HepG2 (cell line): Measurements from ENCODE around the gene MSI2. TPM values are rescaled to one million over a fixed set of nuclear protein-coding genes. Genes with fewer than 3 reads are reported as not detected.

Experiments
- CBX5 ChIP-seq: sonication (generic); formaldehyde crosslinking; IDR thresholded peaks from 2 replicates; pipeline ENCODE4 v1.4.0; 2020; ENCODE audit warnings: missing genetic modification reagents, borderline replicate concordance
- FOXJ3 ChIP-seq: sonication (generic); formaldehyde crosslinking; IDR thresholded peaks from 2 replicates; pipeline ENCODE4 v1.4.0; 2020; ENCODE audit warnings: missing genetic modification reagents, mild to moderate bottlenecking, borderline replicate concordance
- HMG20B ChIP-seq: conservative IDR thresholded peaks from 2 replicates; pipeline ENCODE4 v1.6.1; 2016; ENCODE audit warnings: missing genetic modification reagents, missing compliant biosample characterization
- KLF9 ChIP-seq: IDR thresholded peaks from 2 replicates; pipeline ENCODE4 v1.6.1; 2016; ENCODE audit warnings: low read depth
- MATR3 ChIP-seq: sonication (generic); formaldehyde crosslinking; IDR thresholded peaks from 2 replicates; pipeline ENCODE4 v1.4.0; 2020; ENCODE audit warnings: missing genetic modification reagents
- MYC ChIP-seq: sonication (generic); formaldehyde crosslinking; IDR thresholded peaks from 2 replicates; pipeline ENCODE4 v1.9.0; 2021; ENCODE audit warnings: missing genetic modification reagents, borderline replicate concordance
- NBN ChIP-seq: fragments of 450-650 bp; conservative IDR thresholded peaks from 2 replicates; pipeline ENCODE4 v1.6.1; 2017
- RBM39 ChIP-seq: fragments of 200-400 bp; formaldehyde crosslinking; IDR thresholded peaks from one replicate; pipeline ENCODE4 v1.6.1; 2018; ENCODE audit warnings: antibody characterized with exemption, mild to moderate bottlenecking, low read depth, low read length; ENCODE audit not compliant: poor library complexity, severe bottlenecking
- SAFB2 ChIP-seq: sonication (generic); formaldehyde crosslinking; IDR thresholded peaks from 2 replicates; pipeline ENCODE4 v1.5.1; 2020; ENCODE audit warnings: missing genetic modification reagents, low read depth, mild to moderate bottlenecking, borderline replicate concordance
- SPEN ChIP-seq: sonication (generic); formaldehyde crosslinking; IDR thresholded peaks from 2 replicates; pipeline ENCODE4 v1.5.1; 2020; ENCODE audit warnings: low read depth, mild to moderate bottlenecking, missing genetic modification reagents
- TMF1 ChIP-seq: sonication (generic); formaldehyde crosslinking; IDR thresholded peaks from 2 replicates; pipeline ENCODE4 v1.8.1; 2022; ENCODE audit warnings: low read depth, missing genetic modification reagents
- ZBTB39 ChIP-seq: sonication (generic); formaldehyde crosslinking; IDR thresholded peaks from 2 replicates; pipeline ENCODE4 v1.5.0; 2020; ENCODE audit warnings: missing genetic modification reagents
- ZBTB49 ChIP-seq: sonication (generic); formaldehyde crosslinking; IDR thresholded peaks from 2 replicates; pipeline ENCODE4 v1.4.0; 2020; ENCODE audit warnings: missing genetic modification reagents, borderline replicate concordance
- ZC3H13 ChIP-seq: sonication (generic); formaldehyde crosslinking; IDR thresholded peaks from 2 replicates; pipeline ENCODE4 v1.8.1; 2023; ENCODE audit warnings: mild to moderate bottlenecking, missing genetic modification reagents, moderate library complexity
- ZKSCAN5 ChIP-seq: sonication (generic); formaldehyde crosslinking; IDR thresholded peaks from 2 replicates; pipeline ENCODE4 v1.5.1; 2020; ENCODE audit warnings: mild to moderate bottlenecking, missing genetic modification reagents
- ZNF282 ChIP-seq: fragments of 450-650 bp; IDR thresholded peaks from 2 replicates; pipeline ENCODE4 v1.6.1; 2018; ENCODE audit not compliant: partially characterized antibody
- ZNF337 ChIP-seq: sonication (generic); formaldehyde crosslinking; IDR thresholded peaks from 2 replicates; pipeline ENCODE4 v1.5.1; 2020; ENCODE audit warnings: missing genetic modification reagents, low read depth, mild to moderate bottlenecking, borderline replicate concordance
- ZNF33A ChIP-seq: sonication (generic); formaldehyde crosslinking; IDR thresholded peaks from 2 replicates; pipeline ENCODE4 v1.5.1; 2020; ENCODE audit warnings: missing genetic modification reagents, mild to moderate bottlenecking, moderate library complexity, borderline replicate concordance
- ZNF512B ChIP-seq: sonication (generic); formaldehyde crosslinking; IDR thresholded peaks from 2 replicates; pipeline ENCODE4 v1.5.1; 2020; ENCODE audit warnings: missing genetic modification reagents, mild to moderate bottlenecking, borderline replicate concordance
- ZNF563 ChIP-seq: sonication (generic); formaldehyde crosslinking; IDR thresholded peaks from 2 replicates; pipeline ENCODE4 v1.8.0; 2022; ENCODE audit warnings: mild to moderate bottlenecking, moderate library complexity, missing genetic modification reagents
- ZNF784 ChIP-seq: sonication (generic); formaldehyde crosslinking; IDR thresholded peaks from 2 replicates; pipeline ENCODE4 v1.5.1; 2020; ENCODE audit warnings: missing genetic modification reagents, mild to moderate bottlenecking, borderline replicate concordance
- polyA plus RNA-seq, 8 experiments: library from polyadenylated mRNA; depleted of rRNA in 3 of 8; stranded (reverse) in 7 of 8; unstranded in 1 of 8; fragments of >200 nt; fragmentation: Illumina TruSeq in 4 of 8; extraction: Trizol in 4 of 8; gene quantifications; 2 replicates each; pipeline versions ENCODE4 v1.2.1 to v1.2.3, GENCODE V29; 2011 to 2016; ENCODE audit warnings: low read depth in 4 of 8, missing spikeins in 1 of 8, mixed read lengths in 1 of 8; ENCODE audit not compliant: insufficient read depth in 1 of 8
- total RNA-seq, 5 experiments: library from RNA; depleted of rRNA; stranded (reverse); fragments of >200 nt; fragmentation: Illumina TruSeq; extraction: Trizol; gene quantifications; 2 replicates each; pipeline ENCODE4 v1.2.3, GENCODE V29; 2016; ENCODE audit warnings: low read depth in 1 of 5

MSI2 gene
- total and polyA plus RNA-seq, 2 of the 13 experiments (the other 11 are each of a cell fraction or from before 2014, with no cell fraction given), result 77.5 to 78.4 TPM

GRCh38 chr17:57697891-57698711, 441.8 kb downstream of the MSI2 start (continued):
- TF ChIP-seq ZNF512B (no peak), FOXJ3 (CRISPR knock-in tag) (no peak), ZNF784 (CRISPR knock-in tag) (no peak), NBN (no peak), SAFB2 (CRISPR knock-in tag) (no peak), HMG20B (CRISPR knock-in tag) (no peak), SPEN (CRISPR knock-in tag) (peak; percentile 52; the same call in 1 of the 2 replicates), MATR3 (CRISPR knock-in tag) (no peak), KLF9 (CRISPR knock-in tag) (no peak), ZBTB39 (CRISPR knock-in tag) (no peak), ZNF33A (no peak), ZBTB49 (CRISPR knock-in tag) (no peak; the same call in 1 of the 2 replicates), TMF1 (CRISPR knock-in tag) (no peak), ZNF563 (CRISPR knock-in tag) (no peak), ZNF337 (CRISPR knock-in tag) (0 out of 2 replicates have a peak, but pooled peaks have one; percentile 19), ZC3H13 (CRISPR knock-in tag) (no peak), MYC (CRISPR knock-in tag) (peak; percentile 60; the same call in 1 of the 2 replicates), ZNF282 (peak; percentile 68), RBM39 (no peak), ZKSCAN5 (CRISPR knock-in tag) (no peak), CBX5 (peak; percentile 61; the same call in 1 of the 2 replicates)
